GM18511 (cell line): ENCODE results near the gene DGKE.

Experiments
- ATAC-seq: cut with Tn5 transposase; IDR thresholded peaks from one replicate; pipeline ENCODE4 v1.9.1; 2021; ENCODE audit warnings: mild to moderate bottlenecking, moderate library complexity; ENCODE audit not compliant: unreplicated experiment

The DGKE gene

DNA sequence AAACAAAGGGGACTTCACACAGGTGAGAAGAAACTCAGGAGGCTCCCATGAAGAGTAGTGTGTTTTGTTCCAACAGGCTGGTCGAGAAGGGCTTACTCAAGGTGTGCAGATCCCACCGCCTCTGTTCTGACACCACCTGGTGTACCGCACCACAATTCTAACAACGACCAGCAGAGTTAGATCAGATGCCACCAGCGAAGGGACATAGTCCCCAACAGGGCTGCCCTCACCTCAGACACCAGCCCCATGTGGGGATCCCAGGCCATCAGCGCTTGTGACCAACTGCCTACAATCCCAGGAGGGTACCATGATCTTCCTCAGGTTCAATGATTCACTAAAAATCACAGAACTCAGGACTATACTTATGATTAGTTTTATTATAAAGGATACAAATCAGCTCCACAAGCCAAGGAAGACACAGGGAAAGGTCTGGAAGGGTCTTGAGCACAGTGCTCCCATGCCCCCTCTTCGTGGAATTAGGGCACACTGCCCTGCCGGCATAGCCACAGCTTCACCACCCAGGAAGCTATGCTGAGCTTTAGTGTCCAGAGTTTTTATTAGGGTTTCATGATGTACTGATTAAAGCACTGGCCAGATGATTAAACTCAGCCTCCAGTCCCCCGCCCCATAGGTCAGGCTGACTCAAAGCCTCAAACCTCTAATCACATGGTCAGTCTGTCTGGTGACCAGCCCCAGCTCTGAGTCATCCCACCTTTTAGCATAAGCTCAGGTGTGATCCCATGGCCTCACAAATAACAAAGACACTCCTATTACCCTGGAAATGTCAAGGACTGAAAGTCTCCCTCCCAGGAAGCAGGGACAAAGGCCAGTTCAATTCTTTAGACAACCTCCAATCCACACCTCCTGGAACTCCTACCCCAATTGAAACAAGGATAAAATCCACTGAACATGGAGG, 53.9 kb downstream of the DGKE start:
- ATAC-seq, result no peak

DNA sequence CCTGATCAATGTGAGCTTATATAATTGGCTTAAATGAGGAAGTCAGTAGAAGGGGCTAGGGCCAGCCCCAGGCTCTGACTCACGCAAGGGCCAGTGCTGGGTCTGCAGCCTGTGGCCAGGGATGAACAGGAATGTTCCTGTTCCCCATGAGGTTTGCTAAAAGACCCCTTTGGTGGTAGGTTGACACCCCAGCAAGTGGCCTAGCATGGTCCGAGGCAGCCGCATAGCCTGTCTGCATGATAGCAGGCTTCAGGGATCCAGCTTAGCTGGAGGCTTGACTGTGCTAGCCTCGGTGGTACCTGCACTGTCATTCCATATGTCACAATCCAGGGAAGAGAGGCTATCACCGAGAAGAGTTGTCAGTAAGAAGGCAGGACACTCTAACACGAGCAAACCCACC, 56.4 kb downstream of the DGKE start:
- no peak for ATAC-seq

DNA sequence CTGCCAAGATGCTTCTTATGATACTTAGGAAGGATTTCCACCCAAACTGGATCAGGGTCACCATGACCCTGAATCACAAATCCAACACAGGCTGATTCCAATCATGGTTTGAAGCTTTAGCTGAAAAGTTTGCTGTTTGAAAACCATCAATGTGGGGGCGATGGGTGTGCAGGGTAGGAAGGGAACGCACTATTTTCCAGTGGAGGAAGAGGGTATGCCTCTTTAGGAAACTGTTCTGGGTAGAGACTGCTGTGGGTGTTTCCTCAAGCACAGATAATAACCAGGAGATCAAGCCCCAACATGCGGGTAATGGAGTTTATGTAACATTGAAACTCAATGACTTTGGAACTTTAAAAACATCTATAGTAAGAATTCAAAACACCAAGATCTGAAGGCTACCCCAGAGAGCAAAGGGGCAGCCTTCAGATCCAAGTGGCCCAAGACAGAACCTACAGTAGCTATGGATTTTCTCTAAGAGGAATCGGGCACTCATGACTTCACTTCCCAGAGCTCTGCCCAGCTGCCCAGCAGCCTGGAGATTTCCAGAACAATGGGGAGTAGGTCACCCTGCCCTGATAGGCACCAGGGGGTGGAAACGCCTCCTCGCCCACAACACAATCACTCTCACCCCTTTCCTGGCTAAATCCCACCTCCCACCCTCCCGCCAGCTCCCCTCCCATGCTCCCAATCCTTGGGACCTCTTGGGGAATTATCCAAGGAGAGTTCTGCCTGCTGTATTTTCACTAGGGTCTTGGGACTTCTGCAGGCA, 57.1 kb downstream of the DGKE start:
- no peak for ATAC-seq

DNA sequence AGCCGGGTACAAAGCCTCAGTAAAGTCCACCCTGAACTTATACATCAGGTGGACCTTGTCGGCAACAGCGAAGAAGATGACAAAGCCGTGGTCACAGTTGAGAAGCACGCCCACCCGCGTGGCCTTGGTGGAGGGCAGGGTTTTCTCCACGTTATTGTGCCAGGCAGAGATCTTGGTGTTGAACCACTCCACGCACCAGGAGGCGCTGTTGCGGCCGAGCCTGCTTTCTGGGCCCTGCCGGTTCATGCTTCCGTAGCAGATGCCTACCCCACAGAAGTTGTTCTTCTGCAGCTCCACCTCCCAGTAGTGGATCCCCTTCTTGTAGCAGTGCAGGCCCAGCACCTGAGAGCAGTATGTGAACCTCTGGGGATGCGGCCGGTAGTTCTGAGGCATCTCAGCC, 57.8 kb downstream of the DGKE start:
- no peak for ATAC-seq

DNA sequence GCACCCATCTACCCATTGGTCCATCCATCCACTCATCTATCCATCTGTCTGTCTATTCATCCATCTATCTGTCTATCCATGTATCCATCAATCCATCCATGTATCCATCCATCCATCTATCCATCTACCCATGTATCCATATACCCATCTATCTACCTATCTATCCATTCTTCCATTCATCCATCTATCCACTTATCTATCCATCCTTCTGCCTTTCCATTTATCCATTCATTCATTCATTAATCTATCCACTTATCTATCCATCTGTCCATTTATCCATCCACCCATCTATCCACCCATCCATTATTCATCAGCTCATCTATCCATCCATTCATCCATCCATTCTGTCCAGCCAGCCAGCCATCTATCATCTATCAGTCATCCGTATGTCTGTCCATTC, 58.4 kb downstream of the DGKE start:
- ATAC-seq, result no peak

DNA sequence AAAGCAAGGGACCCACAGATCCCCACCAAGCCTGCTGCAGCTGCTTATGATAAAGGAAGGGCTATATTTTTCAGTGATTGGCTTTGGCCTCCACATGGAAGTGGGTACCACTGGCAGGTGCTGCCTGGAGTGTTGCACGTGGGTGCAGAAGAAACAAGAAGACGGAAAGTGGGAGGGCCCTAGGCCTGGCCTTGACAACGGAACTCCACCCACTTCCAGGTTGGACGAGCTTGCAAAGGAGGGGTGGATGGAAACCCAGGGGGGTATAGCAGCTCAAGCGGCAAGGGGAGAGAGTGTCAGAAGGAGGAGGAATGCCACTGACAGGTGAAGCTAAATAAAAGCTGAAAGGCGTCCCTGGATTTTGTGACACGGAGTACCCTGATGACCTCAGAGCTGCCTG, 59.6 kb downstream of the DGKE start:
- ATAC-seq, result no peak

DNA sequence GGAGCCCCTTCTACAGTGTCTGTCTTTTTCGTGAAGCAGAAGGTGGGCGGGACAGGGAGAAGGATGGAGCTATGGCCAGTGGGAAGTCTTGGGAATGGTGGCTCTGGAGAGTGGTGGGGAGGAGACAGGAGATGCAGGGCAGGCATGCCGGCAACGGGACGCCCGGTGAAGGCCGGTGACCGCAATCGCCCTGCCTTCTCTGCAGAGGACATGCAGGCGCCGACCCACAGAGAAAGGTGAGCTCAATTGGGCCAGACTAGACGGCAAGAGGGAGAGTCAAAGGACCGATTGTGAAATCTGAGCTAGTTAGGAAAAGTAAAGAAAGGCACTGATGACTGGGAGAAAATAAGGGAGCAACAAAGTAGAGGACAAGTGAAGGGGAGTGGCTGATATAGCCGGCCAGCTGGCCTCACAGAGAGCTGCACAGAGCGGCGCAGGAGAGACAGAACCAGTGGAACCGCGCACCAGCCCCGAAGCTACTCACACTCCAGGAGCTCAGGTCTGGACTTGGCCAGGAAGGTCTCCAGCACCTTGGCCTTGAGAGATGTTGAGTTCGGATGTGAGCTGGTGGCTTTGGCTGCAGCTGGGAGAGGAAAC, 61.0 kb downstream of the DGKE start:
- no peak for ATAC-seq

DNA sequence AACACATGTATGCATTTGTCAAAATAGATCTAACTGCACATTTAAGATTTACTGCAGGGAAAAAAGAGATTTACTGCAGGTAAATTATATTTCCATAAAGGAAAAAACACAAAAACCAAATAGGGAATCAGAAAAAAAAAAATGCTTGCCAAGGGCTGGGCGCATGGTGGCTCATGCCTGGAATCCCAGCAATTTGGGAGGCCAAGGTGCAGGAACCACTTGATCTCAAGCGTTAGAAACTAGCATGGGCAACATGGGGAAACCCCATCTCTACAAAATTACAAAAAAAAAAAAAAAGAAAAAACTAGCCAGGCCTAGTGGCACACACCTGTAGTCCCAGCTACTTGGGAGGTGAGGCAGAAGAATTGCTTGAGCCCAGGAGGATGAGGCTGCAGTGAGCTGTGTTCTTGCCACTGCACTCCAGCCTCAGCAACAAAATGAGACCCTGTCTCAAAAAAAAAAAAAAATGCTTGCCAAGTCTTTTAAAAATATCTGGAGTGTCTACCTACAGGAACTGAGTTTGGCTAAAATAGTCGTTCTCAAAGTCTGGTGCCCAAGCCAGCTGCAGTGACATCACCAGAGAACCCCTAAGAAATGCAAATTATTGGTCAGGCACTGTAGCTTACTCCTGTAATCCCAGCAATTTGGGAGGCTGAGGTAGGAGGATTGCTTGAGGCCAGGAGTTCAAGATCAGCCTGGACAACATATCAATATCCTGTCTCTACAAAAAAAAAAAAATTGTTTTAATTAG, 62.4 kb downstream of the DGKE start:
- no peak for ATAC-seq

DNA sequence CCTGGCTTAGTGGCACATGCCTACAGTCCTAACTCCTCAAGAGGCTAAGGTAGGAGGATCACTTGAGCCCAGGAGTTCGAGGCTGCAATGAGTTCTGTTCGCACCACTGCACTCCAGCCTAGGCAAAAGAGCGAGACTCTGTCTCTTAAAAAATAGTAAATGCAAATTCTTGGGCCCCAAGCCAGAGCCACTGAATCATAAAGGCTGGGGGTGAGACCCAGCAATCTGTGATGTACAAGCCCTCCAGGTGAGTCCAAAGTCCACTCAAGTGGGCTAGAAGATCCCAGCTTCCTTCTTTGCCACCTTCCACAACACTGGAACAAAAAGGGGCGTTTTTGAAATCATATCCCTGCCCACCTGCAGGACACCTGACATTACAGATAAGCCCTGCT, 63.0 kb downstream of the DGKE start:
- ATAC-seq, result peak; percentile 56

DNA sequence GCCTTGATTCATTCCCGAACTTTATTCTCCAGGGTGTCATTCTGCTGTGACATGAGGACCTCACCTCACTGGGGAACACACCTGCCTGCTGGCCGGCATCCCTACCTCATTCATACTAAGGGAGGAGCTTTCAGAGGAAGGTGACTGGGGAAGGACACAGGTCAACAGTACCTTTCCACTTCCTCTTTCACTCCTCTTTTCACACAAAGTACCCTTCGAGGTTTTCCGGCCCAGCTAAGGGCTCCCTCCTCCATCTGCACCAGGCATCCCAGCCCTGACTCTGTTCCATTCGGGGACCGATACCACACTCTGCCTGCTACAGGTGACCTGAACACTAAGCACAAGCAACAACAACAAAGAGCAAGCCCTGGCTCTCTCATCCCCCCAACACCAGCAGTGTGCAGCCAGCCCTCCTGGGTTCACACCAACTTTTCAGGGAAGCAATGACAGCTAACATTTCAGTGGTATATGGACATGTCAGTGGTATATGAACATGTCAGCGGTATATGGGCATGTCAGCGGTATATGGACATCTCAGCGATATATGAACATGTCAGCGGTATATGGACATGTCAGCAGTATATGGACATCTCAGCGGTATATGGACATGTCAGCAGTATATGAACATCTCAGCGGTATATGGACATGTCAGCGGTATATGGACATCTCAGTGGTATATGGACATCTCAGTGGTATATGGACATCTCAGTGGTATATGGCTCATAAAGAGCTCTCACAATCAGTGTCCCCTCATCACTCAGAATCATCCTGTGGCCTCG, 63.9 kb downstream of the DGKE start:
- peak; percentile 69 for ATAC-seq

DNA sequence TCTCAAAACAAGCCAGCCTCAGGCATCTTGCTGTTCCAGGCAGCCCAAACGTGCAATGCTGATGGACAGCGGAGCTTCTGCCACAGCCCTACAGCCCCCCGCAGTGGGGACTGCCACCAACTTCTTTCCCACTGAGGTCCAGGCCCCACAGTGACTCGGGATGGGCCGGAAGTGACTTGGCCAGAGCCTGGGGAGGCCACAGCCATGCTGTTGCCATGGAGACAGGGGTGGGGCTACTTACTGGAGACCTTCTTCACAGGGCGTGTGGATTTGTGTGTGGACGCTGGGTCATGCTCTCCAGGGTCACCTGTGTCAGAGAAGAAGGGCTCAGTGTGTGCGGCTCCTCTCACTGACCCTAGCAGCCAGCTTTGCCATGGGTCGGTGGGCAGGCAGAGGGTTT, 64.9 kb downstream of the DGKE start:
- ATAC-seq, result no peak

DNA sequence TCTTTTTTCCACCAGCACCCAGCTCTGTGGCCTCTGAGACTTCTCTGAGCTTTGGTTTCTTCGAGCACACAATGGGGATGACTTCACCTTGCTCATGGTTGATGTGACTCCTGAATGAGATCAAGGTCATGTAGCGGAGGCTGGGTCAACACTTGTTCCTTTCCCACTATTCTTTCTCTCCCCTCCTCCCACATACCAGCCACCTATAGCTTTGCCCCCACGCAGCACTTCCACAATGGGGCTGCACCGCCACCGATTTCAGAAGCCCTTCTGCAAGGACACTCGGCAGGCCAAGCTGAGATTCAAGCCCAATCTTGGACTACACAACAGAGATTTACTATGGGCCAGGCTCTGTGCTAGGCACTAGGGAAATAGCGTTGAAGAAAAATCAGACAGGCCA, 65.5 kb downstream of the DGKE start:
- ATAC-seq, result no peak

DNA sequence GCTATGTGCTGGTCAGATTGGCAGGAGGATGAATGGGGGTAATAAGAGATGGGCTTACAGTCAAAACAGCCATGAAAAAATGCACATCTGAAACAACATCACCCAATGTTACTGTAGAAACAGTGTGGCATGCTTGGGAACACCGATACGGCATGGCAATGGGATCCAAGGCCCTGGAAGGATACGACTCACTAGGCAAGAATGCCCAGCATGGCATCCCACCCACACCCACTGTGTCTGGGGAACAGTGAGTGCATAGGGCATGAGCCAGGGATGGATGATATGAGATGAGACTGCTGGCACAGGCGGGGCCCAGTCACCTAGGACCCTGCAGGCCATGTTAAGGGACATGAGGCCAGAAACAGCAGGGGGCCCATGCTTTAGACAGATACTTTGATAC, 68.4 kb downstream of the DGKE start:
- ATAC-seq, result no peak

DNA sequence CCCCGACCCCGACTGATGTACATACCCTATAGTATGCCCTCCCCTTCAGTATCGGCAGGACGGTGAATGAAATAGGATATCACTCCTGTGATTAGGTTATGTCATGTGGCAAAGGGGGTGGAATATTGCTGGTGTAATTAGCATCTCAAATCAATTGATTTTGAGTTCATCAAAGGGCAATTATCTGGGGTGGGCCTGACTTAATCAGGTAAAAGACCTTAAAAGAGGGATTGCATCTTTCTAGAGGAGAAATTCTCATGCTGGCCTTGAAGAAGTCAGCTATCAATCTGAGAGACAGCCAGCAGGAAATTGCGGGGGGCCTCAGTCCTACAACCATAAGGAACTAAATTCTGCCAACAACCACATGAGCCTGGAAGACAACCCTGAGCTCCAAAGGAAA, 69.6 kb downstream of the DGKE start:
- ATAC-seq, result no peak

DNA sequence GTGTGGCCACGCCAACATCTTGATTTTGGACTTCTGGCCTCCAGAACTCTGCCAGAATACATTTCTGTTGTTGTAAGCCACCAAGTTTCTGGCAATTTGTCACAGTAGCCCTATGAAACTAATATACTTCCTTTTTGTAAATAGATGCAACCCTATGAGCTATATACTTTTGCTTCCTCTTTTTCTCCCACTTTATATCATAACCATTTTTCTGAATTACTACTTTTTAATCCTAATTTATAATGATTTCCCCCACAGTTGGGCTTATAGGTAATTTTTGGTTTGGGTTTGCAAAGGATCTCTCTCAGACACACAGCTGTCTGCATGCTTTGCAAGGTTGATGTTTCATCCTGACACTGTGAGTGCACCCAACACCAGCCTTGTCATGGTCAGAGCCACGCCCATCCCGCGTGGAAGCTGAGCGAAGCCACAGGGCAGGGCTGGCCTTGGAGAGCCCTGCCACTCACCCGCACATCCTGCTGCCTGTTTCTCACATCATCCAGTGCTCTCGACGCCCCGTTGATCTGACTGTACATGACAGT, 74.1 kb downstream of the DGKE start:
- peak; percentile 90 for ATAC-seq

DNA sequence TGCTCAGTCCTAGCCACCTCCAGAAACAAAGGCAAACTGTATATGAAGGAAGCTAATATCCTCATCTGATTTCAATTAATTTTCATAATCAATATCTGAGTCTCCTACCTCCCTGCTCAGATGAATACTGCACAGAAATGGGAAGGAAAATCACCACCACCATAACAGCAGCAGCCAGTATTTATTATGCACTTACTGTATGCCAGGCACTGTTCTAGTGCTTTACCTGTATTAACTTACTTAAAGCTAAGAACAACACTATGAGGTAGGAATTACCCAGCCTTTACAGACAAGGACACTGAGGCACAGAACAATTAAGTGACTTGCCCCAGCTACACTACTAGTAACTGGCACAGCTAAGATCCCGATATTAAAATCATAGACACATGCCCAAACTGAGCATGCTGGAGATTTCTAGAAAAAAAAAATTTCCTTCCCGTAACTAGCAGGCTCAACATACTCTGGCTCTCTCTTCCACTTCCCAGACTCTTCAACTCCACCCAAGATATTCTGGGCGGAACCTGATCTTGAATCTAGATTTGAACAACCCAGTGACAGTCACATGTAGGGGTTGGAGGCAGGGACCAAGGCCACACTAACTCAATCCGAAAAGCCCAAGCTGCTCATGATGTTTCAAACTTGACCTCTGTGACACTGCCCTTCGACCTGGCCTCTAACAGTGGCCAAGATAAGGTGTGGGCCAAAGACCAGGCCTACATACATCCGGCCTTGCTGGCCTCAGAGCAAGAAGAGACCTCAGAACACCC, 76.0 kb downstream of the DGKE start:
- no peak for ATAC-seq

DNA sequence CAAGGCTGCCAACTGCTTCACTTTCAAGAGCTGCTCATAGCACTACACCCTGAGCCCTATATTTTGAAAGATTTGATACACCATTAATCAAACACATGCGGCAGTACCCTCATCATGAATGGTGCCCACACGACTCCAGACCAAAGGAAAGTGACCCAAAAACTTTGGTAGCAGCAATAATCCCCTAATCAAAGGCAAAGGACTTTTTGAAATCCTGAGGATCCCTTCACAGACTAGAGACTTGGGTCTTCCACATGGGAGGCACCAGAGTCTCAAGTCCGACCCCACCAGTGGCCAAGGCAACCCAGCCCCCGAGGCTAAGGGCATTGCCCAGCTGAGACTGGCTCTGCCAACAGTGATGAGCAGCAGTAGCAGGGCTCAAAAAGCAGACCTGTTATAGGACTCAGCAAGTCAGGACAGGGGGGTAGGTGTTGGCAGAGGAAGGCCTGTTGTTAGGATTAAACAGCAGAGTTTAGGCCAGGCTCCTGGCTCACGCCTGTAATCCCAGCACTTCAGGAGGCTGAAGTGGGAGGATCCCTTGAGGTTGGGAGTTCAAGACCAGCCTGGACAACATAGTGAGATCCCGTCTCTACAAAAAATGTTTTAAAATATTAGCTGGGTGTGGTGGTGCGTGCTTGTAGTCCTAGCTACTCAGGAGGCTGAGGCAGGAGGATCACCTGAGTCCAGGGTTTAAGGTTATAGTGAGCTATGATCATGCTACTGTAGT, 76.7 kb downstream of the DGKE start:
- no peak for ATAC-seq

DNA sequence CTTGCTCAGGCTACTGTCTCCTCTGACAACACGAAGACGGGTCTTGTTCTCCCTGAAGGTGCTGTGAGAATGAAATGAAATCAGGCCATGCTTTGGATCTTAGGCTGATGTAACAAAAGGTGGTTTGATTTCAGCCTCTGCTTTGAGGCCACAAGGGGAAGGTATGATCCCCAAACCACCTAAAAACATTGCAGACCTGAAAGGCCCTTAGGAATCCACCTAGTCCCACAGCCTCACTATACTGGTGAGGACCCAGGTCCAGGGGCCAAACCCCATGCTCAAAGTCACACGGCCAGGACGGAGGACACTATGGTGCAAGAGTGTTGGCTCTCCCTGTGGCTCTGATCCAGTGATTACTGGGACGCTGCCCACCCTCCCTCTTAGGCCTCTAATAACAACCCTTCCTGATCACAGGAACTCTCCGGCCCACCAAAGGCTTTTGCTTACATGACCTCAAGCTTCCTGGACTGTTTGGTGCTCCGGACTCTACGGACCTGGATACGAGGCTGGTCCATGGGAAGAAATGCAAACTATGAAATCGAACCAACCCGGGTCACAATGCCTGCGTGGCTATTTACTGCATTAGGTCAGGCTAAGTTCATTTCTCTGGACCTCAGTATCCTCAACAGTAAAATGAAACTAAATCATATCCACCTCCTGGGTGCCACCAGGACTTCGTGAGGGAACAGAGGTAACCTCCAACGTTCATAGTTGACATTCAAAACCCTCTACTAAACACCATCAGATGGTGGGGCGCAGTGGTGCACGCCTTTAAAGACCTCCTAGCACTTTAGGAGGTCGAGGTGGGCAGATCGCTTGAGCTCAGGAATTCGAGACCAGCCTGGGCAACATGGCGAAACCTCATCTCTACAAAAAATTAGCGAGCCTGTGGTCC, 78.4 kb downstream of the DGKE start:
- no peak for ATAC-seq
